ENCODE results near the gene STT3A.

Gene STT3A

DNA sequence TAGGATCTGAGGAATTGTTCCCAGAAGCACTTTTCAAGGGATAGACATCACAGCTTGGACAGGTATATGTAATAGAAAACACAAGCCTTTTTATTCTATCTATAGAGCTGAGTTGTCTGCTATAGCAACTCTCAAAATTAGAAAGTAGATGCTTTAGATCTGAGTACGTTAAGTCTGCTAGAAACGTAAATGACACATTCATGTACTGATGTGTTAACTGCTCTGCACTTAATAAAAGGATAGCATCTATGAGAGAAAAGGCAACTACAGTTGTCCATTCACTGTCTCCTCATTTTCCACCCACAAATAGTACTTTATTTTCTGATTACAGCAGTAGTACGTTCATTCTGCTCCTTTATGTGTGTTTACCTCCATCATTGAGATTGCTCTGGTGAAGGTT, 6.0 kb upstream of the STT3A start:
- TF ChIP-seq, protein P1, sequence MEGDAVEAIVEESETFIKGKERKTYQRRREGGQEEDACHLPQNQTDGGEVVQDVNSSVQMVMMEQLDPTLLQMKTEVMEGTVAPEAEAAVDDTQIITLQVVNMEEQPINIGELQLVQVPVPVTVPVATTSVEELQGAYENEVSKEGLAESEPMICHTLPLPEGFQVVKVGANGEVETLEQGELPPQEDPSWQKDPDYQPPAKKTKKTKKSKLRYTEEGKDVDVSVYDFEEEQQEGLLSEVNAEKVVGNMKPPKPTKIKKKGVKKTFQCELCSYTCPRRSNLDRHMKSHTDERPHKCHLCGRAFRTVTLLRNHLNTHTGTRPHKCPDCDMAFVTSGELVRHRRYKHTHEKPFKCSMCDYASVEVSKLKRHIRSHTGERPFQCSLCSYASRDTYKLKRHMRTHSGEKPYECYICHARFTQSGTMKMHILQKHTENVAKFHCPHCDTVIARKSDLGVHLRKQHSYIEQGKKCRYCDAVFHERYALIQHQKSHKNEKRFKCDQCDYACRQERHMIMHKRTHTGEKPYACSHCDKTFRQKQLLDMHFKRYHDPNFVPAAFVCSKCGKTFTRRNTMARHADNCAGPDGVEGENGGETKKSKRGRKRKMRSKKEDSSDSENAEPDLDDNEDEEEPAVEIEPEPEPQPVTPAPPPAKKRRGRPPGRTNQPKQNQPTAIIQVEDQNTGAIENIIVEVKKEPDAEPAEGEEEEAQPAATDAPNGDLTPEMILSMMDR (IDR thresholded peaks at IDR 0.05; ENCODE audit: insufficient read depth, low read depth, low read length, missing control alignments): no peak
- no peak for DNase-seq (ENCODE audit: low read depth)
- no peak overlapping the region for H3K4me3 ChIP-seq (ENCODE audit: low read length)

DNA sequence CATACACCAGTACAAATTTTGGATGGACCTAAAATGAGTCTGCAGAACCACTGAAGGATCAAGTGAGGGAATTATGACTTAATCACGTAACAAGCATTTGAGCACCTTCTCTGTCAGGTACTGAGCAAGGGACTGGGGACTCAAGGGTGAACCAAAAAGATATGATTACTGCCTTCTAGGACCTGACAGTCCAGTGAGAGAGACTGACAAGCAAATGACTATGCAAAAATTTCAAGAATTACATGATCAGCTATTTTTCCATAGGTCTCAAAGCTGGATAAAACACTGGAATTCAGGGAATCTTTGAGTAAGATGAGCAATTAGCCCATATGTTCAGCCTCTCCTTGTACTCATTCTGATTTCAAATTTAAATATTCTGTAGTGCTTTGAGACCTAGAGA, 5.2 kb upstream of the STT3A start:
- TF ChIP-seq, protein P1 (IDR thresholded peaks at IDR 0.05; ENCODE audit: insufficient read depth, low read depth, low read length, missing control alignments): no peak
- H3K4me3 ChIP-seq (ENCODE audit: low read length): no peak overlapping the region
- DNase-seq (ENCODE audit: low read depth): no peak

DNA sequence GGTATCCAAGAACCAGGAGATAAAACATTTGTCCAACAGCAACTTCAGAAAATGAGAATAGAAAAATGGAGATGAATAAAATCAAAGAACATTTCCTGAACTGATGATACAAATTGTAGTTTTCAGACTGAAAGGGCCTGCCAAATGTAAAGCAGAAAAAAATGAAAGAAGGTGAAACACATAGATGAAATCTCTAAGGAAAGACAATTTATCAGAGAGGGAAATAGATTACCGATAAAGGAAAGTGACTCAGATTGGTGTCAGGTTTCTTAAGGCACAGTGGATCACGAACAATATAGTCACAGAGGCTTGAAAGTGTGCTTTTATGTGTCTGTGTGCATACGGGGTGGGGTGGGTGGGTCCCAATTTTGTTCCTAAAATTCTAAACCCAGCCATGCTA, 4.1 kb upstream of the STT3A start:
- TF ChIP-seq, protein P1 (IDR thresholded peaks at IDR 0.05; ENCODE audit: insufficient read depth, low read depth, low read length, missing control alignments): no peak
- DNase-seq (ENCODE audit: low read depth): peak; percentile 28
- no peak overlapping the region for H3K4me3 ChIP-seq (ENCODE audit: low read length)

DNA sequence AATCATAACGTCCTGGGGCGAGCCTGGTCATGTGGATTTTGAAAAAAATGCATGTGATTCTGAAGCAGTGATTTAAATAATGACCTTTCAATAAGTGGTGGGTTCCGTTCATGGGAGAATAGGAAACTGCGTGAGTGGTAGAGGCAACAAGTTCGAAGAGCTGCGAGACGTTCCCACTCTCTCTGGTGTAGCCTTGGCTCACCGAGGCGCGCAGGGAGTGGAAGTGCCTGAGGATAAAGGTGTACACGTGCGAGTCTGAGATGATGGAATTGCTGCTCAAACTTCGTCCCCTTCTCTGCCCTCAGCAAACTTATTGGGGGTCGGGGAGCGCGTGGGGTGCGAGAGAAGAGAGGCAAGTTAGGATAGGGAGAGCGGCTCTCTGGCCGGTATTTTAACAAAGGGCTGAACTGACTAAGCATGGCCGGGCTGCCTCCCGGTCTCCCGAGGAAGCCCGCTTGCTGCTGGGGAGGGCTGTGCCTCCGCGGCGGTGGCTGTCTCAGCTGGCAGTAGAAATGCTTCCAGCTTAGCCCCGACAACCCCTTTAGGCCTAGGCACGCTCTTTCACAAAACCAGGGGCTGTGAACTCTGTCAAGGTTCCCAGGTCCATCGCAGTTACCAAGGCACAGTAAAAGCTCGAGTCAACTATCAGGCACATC, 875 bp upstream of the STT3A start:
- TF ChIP-seq, protein P1 (IDR thresholded peaks at IDR 0.05; ENCODE audit: insufficient read depth, low read depth, low read length, missing control alignments): no peak
- peak overlapping the region; percentile 63 for H3K4me3 ChIP-seq (ENCODE audit: low read length)
- DNase-seq (ENCODE audit: low read depth): peak; percentile 64

DNA sequence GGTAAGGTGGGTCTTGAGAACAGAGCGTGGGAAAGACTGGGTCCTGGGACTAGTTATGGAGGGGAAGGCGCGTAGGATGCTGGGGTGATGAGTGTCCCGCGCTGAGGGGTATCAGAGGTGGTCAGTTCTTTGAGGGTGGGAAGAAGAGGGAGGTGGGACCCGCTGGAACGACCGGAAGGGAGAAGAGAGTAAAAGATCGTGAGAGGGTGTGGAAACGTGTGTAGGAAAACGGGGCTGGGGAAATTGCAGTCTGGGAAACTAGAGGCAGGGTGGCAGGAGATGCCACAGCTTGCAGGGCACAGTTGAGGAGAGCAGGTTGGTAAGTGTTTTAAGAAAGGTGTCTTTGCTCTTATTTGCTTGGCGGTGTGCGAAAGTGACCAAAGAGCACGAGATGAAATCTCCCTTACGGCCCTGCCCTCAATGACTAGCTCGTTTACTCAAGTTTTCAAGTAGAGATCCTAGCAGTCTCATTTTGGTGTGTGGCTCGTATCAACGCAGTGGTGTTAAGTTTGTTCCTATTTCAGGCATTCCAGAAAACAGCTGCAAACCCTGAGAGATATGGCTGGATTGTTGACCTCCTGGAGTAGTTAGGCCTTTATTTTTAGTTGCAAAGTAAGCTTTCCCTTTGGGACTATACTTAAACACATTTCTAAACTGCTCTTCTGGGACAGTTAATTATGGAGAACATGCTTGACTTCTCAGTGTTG, 615 bp downstream of the STT3A start:
- H3K4me3 ChIP-seq (ENCODE audit: low read length): peak overlapping the region; percentile 98
- TF ChIP-seq, protein P1 (IDR thresholded peaks at IDR 0.05; ENCODE audit: insufficient read depth, low read depth, low read length, missing control alignments): no peak
- DNase-seq (ENCODE audit: low read depth): peak; percentile 34

DNA sequence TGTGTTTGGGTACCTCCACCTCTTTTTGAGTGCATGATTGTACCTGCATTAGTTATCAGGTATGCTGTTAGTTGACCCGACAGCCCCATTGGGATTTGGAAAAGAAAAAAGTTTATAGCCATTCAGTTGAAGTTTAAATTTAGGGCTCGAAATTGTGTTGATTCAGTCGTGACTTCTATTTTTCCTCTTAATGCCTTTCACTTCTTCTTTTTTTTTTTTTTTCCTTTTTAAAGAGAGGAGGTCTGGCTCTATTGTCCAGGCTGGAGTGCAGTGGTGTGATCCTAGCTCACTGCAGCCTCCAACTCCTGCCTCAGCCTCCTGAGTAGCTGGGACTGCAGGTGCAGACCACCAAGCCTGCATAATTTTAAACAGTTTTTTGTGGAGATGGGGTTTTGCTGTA, 2.3 kb downstream of the STT3A start:
- no peak overlapping the region for H3K4me3 ChIP-seq (ENCODE audit: low read length)
- DNase-seq (ENCODE audit: low read depth): no peak
- TF ChIP-seq, protein P1 (IDR thresholded peaks at IDR 0.05; ENCODE audit: insufficient read depth, low read depth, low read length, missing control alignments): no peak
